AG04449 (cell line): ENCODE measurements around the gene RSRP1.

ENCODE experiments used
- CTCF ChIA-PET: fragments of 350-600 bp; formaldehyde crosslinking; extraction: SDS; loops from one replicate; lab custom pipeline; 2021; ENCODE audit warnings: antibody characterized with exemption; lab: Yijun Ruan, JAX
- POLR2A ChIA-PET: fragments of 400-600, 350-600 bp; formaldehyde crosslinking; extraction: SDS; loops from one replicate; lab custom pipeline; 2020; ENCODE audit warnings: antibody characterized with exemption, inconsistent platforms; lab: Yijun Ruan, JAX
- DNase-seq: peaks from one replicate; pipeline ENCODE4 v3.0.0-alpha.2; 2010; ENCODE audit warnings: low read depth, low spot score
- H3K4me3 ChIP-seq: 2 replicates; pipeline ENCODE4 v1.5.1; 2011; ENCODE audit warnings: low read depth, mild to moderate bottlenecking, control low read depth, low read length
- TF ChIP-seq, protein P1 (sequence below): IDR thresholded peaks from one replicate; pipeline ENCODE4 v1.5.1; 2011; ENCODE audit warnings: mild to moderate bottlenecking, moderate library complexity, low read length, control low read depth, inconsistent platforms; ENCODE audit not compliant: insufficient read depth; ENCODE audit errors: missing control alignments

The RSRP1 gene

DNA sequence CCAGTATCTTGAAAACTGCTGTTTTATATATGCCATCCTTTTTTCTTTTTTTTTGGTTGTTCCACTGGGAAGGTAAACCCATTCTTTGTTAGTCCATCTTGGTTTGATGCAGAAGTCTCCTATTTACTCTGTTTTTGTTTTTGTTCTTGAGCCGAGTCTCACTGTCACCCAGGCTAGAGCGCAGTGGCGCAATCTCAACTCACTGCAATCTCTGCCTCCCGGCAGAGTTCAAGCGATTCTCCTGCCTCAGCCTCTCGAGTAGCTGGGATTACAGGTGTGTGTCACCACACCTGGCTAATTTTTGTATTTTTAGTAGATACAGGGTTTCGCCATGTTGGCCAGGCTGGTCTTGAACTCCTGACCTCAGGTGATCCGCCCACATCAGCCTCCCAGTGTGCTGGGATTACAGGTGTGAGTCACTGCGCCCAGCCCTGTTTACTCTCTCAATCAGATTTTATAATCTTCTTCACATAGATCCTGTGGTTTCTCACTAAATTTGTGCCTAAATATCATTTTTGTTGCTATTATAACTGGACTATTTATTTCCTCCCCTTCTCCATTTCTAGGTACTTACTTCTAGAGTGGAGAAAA lies 27.5 kb downstream of the RSRP1 start:
- DNase-seq, result no peak
- TF ChIP-seq, protein P1, sequence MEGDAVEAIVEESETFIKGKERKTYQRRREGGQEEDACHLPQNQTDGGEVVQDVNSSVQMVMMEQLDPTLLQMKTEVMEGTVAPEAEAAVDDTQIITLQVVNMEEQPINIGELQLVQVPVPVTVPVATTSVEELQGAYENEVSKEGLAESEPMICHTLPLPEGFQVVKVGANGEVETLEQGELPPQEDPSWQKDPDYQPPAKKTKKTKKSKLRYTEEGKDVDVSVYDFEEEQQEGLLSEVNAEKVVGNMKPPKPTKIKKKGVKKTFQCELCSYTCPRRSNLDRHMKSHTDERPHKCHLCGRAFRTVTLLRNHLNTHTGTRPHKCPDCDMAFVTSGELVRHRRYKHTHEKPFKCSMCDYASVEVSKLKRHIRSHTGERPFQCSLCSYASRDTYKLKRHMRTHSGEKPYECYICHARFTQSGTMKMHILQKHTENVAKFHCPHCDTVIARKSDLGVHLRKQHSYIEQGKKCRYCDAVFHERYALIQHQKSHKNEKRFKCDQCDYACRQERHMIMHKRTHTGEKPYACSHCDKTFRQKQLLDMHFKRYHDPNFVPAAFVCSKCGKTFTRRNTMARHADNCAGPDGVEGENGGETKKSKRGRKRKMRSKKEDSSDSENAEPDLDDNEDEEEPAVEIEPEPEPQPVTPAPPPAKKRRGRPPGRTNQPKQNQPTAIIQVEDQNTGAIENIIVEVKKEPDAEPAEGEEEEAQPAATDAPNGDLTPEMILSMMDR, result no peak
- ChIA-PET CTCF (interaction anchor here (2.0 to 8.8 kb wide), 2 partner anchors 15 to 16 kb away, joined by 8 to 69 read pairs; no protein-coding TSS in a partner anchor), POLR2A (interaction anchor here (1.5 kb wide), 1 partner anchor 13 kb away, joined by 7 read pairs; the partner anchor contains the start of gene SYF2)
- H3K4me3 ChIP-seq, result no peak overlapping the region

- ChIA-PET CTCF (interaction anchor here (1.4 to 8.8 kb wide), 2 partner anchors 9 to 14 kb away, joined by 3 to 69 read pairs; no protein-coding TSS in a partner anchor), POLR2A (no interaction called here)
- no peak for DNase-seq
- TF ChIP-seq, protein P1, result no peak
- H3K4me3 ChIP-seq, result no peak overlapping the region
These were observed 29.5 kb downstream of the RSRP1 start for GRCh38 chr1:25217598-25218232.

DNA sequence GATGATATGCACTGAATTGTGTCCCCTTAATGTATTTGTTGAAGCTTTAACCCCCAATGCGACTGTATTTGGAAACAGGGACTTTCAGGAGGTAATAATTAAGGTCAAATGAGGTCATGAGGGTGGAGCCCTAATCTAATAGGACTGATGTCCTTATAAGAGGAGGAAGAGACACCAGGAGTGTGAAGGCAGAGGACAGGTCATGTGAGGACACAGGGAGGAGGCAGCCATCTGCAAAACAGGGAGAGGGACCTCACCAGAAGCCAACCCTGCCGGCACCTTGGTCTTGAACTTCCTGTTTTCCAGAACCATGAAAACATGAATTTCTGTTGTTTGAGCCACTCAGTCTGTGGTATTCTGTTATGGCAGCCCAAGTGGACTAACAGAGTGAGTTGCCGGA lies 30.2 kb downstream of the RSRP1 start:
- POLR2A ChIA-PET, result no interaction called here
- CTCF ChIA-PET, result interaction anchor here (1.3 to 8.8 kb wide), 3 partner anchors 8 to 13 kb away, joined by 3 to 69 read pairs (median 4); no protein-coding TSS in a partner anchor
- TF ChIP-seq, protein P1, result no peak

DNA sequence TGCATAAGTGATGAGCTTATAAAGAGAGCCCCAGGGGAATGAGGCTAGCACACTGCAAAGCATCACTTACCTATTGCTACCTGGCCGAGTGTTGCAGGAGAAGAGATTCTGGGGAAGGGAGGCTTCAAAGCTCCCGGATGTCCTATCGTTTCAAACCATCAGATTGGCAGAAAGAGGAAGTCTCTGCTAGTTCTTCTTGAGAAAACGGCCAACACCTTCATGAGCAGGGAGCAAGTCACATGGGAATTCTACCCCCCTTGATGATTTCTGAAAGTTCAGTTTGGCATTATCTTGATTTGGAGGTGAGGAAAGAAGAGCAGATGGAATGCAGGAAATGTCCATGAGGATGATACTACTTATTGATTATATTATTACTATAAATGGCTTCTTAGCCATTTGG lies 31.1 kb downstream of the RSRP1 start:
- no peak overlapping the region for H3K4me3 ChIP-seq
- TF ChIP-seq, protein P1, result no peak
- ChIA-PET CTCF (interaction anchor here (1.3 to 8.8 kb wide), 2 partner anchors 9 to 12 kb away, joined by 4 to 69 read pairs; no protein-coding TSS in a partner anchor), POLR2A (no interaction called here)
- no peak for DNase-seq

More for the DNA sequence above, 30.2 kb downstream of the RSRP1 start:
- no peak for DNase-seq
- no peak overlapping the region for H3K4me3 ChIP-seq

DNA sequence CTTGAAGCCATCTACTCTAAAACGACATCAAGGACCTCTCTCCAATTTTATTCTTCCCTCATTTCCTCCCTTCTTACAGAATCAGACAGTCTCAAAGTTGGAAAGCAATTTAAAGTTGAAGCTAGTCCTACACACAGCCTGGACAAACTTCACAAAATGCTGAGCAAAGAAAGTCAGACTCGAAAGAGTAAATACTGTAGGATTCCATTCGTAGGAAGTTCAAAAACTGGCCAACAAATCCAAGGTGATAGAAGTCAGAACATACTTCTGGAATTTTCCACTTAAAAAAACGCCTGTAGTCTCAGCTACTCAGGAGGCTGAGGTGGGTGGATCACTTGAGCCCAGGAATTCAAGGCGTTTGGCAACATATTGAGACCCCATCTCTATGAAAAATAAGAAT lies 34.5 kb downstream of the RSRP1 start:
- ChIA-PET POLR2A (interaction anchor here (0.7 kb wide), 1 partner anchor 20 kb away, joined by 3 read pairs; the partner anchor contains the start of gene SYF2), CTCF (interaction anchor here (0.9 to 8.8 kb wide), 2 partner anchors 9 to 15 kb away, joined by 3 to 69 read pairs; no protein-coding TSS in a partner anchor)
- TF ChIP-seq, protein P1, result no peak
- no peak overlapping the region for H3K4me3 ChIP-seq
- no peak for DNase-seq

DNA sequence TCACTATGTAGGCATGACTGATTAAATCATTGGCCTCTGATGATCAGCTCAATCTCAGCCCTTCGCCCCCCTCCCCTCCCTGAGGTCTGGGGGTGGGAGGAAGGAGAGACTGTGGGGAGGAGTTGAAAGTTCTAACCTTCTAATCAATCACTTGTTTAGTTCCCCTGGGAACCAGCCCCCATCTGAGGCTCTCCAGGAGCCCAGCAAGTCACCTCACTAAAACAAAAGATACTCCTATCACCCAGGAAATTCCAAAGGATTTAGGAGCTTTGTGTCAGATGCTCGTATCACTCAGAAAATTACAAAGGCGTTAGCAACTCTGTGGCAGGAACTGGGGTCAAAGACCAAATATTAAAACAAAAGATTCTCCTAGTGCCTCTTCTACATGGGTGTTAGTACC lies 36.5 kb downstream of the RSRP1 start:
- H3K4me3 ChIP-seq, result no peak overlapping the region
- POLR2A ChIA-PET, result no interaction called here
- TF ChIP-seq, protein P1, result no peak
- CTCF ChIA-PET, result interaction anchor here (1.3 kb wide), 1 partner anchor 12 kb away, joined by 5 read pairs; no protein-coding TSS in a partner anchor
- DNase-seq, result no peak
